Epithelial cell of esophagus (primary cell): Measurements from ENCODE around the gene CHST15.
A peak's percentile ranks its signal among the peaks of the same experiment; 100 is the strongest.
"Not testable (repeated sequence)": the region's sequence is repeated elsewhere in the genome, so short reads cannot be mapped to it uniquely, and the experiment has no call there.

Source experiments
- DNase-seq: peaks from one replicate; pipeline ENCODE4 v3.0.0; 2010; ENCODE audit warnings: low read depth
- H3K4me3 ChIP-seq: 2 replicates; pipeline ENCODE4 v1.5.1; 2011; ENCODE audit warnings: mild to moderate bottlenecking, low read length, control low read depth
- TF ChIP-seq, protein P1 (sequence below): IDR thresholded peaks from 2 replicates; pipeline ENCODE4 v1.5.1; 2011; ENCODE audit warnings: low read depth, mild to moderate bottlenecking, low read length, control low read depth, inconsistent platforms; ENCODE audit not compliant: insufficient read depth; ENCODE audit errors: missing control alignments

The CHST15 gene

DNA sequence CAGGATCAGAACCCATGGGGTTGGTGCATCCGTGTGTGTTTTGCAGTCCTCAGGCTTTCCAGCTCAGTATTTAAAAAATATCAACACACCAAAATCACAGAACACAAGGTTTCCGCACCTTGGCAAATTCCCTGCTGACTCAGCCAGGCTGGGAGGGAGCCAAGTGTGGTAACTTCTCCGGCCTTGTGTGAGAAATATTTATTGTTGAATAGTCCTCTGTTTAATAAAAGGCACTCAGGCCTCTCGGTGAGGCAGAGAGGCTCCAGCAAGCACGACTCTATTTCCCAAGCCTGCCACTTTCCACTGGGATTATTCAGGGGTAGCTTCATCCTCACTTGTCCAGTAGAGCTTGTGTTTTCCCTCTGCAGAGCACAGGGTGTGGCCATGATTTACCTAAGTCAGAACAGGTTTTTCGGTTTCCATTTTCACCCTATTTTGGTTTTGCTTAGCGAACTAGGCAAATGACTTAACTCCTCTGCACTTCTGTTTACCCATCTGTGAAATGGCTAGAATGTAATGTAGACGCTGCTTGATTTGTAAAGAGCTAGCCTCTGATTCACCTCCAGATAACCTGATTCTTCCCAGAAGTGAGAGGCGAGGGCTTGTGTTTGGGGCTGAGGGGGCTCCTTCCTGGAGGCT is 13.0 kb upstream of the CHST15 start:
- H3K4me3 ChIP-seq, result no peak overlapping the region
- peak; percentile 93 for DNase-seq
- TF ChIP-seq, protein P1, sequence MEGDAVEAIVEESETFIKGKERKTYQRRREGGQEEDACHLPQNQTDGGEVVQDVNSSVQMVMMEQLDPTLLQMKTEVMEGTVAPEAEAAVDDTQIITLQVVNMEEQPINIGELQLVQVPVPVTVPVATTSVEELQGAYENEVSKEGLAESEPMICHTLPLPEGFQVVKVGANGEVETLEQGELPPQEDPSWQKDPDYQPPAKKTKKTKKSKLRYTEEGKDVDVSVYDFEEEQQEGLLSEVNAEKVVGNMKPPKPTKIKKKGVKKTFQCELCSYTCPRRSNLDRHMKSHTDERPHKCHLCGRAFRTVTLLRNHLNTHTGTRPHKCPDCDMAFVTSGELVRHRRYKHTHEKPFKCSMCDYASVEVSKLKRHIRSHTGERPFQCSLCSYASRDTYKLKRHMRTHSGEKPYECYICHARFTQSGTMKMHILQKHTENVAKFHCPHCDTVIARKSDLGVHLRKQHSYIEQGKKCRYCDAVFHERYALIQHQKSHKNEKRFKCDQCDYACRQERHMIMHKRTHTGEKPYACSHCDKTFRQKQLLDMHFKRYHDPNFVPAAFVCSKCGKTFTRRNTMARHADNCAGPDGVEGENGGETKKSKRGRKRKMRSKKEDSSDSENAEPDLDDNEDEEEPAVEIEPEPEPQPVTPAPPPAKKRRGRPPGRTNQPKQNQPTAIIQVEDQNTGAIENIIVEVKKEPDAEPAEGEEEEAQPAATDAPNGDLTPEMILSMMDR, result no peak

DNA sequence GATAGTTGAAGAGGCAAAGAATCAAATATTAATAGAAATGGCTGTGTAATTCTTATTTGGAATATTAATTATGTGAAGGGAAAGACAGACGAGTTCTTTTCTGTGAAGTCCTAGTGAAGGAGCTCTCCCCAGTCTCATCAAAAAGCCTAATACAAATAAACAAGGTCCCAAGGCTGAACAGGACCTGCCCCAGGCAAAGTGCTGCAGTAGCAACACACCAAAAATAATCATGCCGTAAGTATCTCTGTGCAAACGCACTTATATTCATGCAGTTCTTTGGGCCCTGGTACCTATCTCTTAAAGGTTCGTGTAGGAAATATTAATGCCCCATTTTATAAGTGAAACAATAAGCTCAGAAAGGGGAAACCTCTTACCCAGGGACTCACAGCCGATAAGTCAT is 12.2 kb upstream of the CHST15 start:
- peak; percentile 41 for DNase-seq
- no peak overlapping the region for H3K4me3 ChIP-seq
- TF ChIP-seq, protein P1, result no peak

DNA sequence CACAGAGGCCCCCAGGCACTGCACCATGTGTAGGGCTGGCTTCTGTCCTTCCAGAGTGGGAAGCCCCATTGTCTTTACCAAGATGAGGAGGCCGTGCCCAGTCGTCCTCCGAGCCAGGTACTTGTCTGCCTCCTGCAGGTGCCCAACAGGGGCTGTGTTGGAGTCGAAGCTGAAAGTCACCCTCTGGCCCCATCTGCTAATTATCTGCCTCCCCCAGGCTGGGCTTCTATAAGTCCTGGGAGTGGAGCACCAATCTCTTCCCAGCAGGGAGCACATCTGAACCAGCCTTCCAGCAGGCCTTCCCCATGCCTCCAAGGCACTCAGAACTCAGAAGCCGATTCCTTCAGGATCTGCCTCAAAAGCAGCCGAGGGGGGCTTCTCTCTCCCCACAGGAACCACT is 11.6 kb upstream of the CHST15 start:
- TF ChIP-seq, protein P1, result no peak
- no peak for DNase-seq
- H3K4me3 ChIP-seq, result no peak overlapping the region

DNA sequence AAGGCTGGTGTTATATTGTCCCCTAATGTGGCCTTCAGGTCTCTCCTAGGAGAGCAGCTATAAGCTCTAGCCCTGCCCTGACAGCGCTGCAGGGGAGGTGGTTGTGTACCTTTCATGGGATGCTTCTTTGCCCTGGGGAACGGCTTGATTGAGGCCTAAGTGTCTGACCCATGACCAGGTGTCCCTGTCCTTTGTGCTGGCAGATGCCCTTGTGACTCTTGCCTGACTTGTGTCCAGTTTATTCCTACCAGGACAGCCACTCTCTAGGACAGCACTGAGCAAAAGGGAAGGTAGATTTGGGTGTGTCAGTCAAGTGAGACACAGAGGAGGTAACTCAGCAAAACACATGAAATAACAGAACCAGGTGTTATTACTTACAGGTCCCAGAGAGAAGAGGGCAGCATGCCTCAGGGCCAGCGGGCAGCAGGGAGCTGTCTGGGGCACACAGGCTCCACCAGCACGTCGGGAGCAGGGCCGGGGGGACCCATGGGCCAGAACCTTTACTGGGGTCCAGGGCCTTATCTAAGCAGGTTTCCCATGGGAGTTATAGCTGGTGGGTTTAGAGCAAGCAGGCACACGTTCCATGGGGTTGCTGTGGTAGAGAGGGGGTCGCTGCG is 10.7 kb upstream of the CHST15 start:
- no peak overlapping the region for H3K4me3 ChIP-seq
- TF ChIP-seq, protein P1, result no peak
- no peak for DNase-seq

DNA sequence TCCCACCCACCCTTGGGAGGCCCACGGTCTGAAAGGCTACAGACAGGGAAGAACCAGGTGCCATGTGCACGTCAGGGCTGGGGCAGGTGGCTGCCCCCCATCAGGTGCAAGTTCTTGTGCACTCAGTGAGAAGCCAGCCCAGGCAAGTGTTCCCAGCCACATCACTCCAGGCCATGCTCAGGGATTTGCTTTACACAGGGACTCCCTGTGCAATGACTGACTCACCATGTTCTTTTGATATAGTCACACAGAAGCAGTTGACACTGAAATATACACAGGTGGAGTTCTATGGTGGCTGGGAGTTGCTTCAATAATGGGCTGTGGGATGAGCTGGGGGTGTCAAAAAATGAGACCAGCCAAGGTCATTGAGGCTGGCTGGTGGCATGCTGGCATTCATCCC is 8.0 kb upstream of the CHST15 start:
- TF ChIP-seq, protein P1, result no peak
- peak; percentile 84 for DNase-seq

DNA sequence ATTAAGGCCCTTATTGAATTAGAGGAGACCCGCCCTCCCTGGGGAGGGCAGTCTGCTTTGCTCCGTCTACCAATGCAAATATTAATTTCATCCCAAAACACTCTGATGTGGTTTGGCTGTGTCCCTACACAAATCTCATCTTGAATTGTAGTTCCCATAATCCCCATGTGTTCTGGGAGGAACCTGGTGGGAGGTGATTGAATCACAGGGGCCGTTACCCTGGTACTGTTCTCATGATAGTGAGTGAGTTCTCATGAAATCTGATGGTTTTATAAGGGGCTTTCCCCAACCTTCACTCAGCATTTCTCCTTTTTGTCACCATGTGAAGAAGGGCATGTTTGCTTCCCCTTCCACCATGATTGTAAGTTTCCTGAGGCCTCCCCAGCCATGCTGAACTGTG is 7.3 kb upstream of the CHST15 start:
- DNase-seq, H3K4me3 ChIP-seq: not testable (repeated sequence)

More for the DNA sequence above, 8.0 kb upstream of the CHST15 start:
- H3K4me3 ChIP-seq, result no peak overlapping the region

DNA sequence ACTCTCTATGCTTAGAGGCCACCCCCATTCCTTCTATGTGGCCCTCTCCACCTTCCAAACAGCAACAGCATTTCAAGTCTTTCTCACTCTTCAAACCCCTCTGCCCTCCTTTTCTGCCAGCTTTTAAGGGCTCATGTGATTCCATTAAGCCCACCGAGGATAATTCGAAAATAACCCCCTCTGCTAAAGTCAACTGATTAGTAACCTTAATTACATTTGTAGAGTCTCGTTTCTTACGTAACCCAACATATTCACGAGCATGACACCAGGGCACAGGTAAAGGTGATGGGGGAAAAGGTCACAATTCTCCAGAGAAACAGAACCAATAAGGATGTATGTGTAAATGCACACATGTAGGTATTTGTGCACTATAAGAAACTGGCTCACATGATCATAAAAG is 6.7 kb upstream of the CHST15 start:
- TF ChIP-seq, protein P1, result no peak
- DNase-seq, result no peak
- H3K4me3 ChIP-seq, result no peak overlapping the region
